Measurements from ENCODE around the gene SGIP1. TPM values are rescaled to one million over a fixed set of nuclear protein-coding genes. Genes with fewer than 3 reads are reported as not detected.
"Not testable (repeated sequence)": the region's sequence is repeated elsewhere in the genome, so short reads cannot be mapped to it uniquely, and the experiment has no call there.

The SGIP1 gene
- total RNA-seq, 1 experiment from 2014 or later, result not detected

DNA sequence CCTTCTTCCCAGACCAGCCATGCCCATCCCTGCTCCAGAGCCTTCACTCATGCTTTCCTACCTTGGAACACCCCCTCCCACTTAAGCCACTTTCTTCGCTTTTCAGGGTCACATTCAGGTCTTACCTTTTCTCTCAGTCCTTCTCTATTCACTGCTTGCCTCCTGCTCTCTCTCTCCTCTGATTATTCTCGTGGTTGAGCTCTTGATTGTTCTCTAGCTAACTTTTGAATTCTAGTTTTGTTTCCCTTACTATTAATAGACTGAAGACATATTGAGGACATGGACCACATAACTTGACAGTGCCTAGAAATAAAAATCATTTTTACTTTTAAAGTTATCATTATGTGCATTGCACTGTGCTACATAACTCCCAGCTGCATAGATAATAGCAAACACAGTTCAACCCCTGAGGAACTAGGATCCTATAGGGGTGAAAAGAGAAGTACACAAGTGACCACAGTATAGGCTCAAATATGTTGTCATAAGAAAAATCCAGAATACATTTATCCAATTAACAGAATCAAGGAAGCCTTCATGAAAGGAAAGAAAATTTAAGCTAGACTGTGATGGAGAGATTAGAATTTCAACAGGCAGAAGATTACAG, 245.6 kb downstream of the SGIP1 start:
- no TSS peak for BruUV-seq (replicated peaks)
- Histone ChIP-seq H3K36me3 (ENCODE audit: control insufficient read depth, insufficient read depth, low read length) (no peaks in the 10 kb centered on the region), H3K4me1 (no peaks in the 10 kb centered on the region), H3K4me3 (ENCODE audit: low read depth, low read length) (no peak overlapping the region), H3K27me3 (replicated peaks; ENCODE audit: control insufficient read depth, insufficient read depth, low read length) (no peaks in the 10 kb centered on the region), H3K9me3 (no peaks in the 10 kb centered on the region)
- no peaks in the 10 kb centered on the region for H3K36me3 Mint-ChIP-seq (ENCODE audit: insufficient read depth, unreplicated experiment)
- POLR2A ChIA-PET, result no interaction called here
- no peaks in the 10 kb centered on the region for H3K4me1 Mint-ChIP-seq (ENCODE audit: low read depth, unreplicated experiment)
- no peak overlapping the region for H3K4me3 Mint-ChIP-seq (ENCODE audit: unreplicated experiment)
- no peak overlapping the region for H3K27ac Mint-ChIP-seq (ENCODE audit: unreplicated experiment)
- no peaks in the 10 kb centered on the region for H3K9me3 Mint-ChIP-seq (ENCODE audit: unreplicated experiment)
- CTCF ChIA-PET, result no interaction called here
- H3K27me3 Mint-ChIP-seq (ENCODE audit: insufficient read depth, unreplicated experiment), result peaks cover 11% of the 10 kb centered on the region
- TF ChIP-seq CTCF (IDR thresholded peaks at IDR 0.05; ENCODE audit: insufficient read depth in 1 of 2, low read depth in 1 of 2, low read length in 1 of 2, severe bottlenecking in 1 of 2, unreplicated experiment in 1 of 2), result no peak
- intact Hi-C loops (cut with micrococcal nuclease; ENCODE audit: unreplicated experiment), result no loop called here
- DNase-seq, result no peak

DNA sequence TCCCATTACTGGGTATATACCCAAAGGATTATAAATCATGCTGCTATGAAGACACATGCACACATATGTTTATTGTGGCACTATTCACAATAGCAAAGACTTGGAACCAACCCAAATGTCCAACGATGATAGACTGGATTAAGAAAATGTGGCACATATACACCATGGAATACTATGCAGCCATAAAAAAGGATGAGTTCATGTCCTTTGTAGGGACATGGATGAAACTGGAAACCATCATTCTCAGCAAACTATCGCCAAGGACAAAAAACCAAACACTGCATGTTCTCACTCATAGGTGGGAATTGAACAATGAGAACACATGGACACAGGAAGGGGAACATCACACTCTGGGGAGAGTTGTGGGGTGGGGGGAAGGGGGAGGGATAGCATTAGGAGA, 251.8 kb downstream of the SGIP1 start:
- DNase-seq; H3K27me3 Mint-ChIP-seq (ENCODE audit: insufficient read depth, unreplicated experiment); H3K4me1 ChIP-seq; H3K27ac Mint-ChIP-seq (ENCODE audit: unreplicated experiment); H3K27me3 ChIP-seq (replicated peaks; ENCODE audit: control insufficient read depth, insufficient read depth, low read length); H3K36me3 ChIP-seq (ENCODE audit: control insufficient read depth, insufficient read depth, low read length); BruUV-seq (replicated peaks); CTCF ChIA-PET; H3K4me3 ChIP-seq (ENCODE audit: low read depth, low read length); H3K9me3 ChIP-seq; H3K4me1 Mint-ChIP-seq (ENCODE audit: low read depth, unreplicated experiment); POLR2A ChIA-PET; intact Hi-C loops (cut with micrococcal nuclease; ENCODE audit: unreplicated experiment); H3K4me3 Mint-ChIP-seq (ENCODE audit: unreplicated experiment); H3K9me3 Mint-ChIP-seq (ENCODE audit: unreplicated experiment); H3K36me3 Mint-ChIP-seq (ENCODE audit: insufficient read depth, unreplicated experiment): not testable (repeated sequence)

DNA sequence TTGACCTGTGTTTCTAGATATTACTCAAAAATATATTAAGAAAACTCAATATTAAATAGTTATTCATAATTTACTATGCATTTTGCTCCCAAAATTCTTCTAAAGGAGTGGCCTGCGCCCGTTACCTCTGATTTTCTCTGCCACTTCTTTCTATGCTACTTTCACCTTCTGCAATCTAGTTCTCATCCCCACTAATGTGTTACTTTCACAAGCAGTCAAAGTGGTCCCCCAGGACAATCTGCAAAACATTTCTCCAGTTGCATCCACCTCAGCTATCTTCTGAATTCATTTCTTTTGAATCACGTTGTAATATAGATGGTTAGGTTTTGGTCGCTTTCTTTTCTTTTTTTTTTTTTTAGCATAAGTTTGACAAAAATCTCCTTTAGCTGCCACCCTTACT, 253.7 kb downstream of the SGIP1 start:
- ChIA-PET CTCF (no interaction called here), POLR2A (no interaction called here)
- Histone ChIP-seq H3K9me3 (no peaks in the 10 kb centered on the region), H3K4me1 (no peaks in the 10 kb centered on the region), H3K36me3 (ENCODE audit: control insufficient read depth, insufficient read depth, low read length) (no peaks in the 10 kb centered on the region), H3K27me3 (replicated peaks; ENCODE audit: control insufficient read depth, insufficient read depth, low read length) (no peaks in the 10 kb centered on the region), H3K4me3 (ENCODE audit: low read depth, low read length) (no peak overlapping the region)
- no peak for DNase-seq
- H3K4me1 Mint-ChIP-seq (ENCODE audit: low read depth, unreplicated experiment), result no peaks in the 10 kb centered on the region
- no peaks in the 10 kb centered on the region for H3K36me3 Mint-ChIP-seq (ENCODE audit: insufficient read depth, unreplicated experiment)
- no peak for TF ChIP-seq CTCF (IDR thresholded peaks at IDR 0.05; ENCODE audit: insufficient read depth in 1 of 2, low read depth in 1 of 2, low read length in 1 of 2, severe bottlenecking in 1 of 2, unreplicated experiment in 1 of 2)
- H3K27me3 Mint-ChIP-seq (ENCODE audit: insufficient read depth, unreplicated experiment), result peaks cover 2% of the 10 kb centered on the region
- no peak overlapping the region for H3K27ac Mint-ChIP-seq (ENCODE audit: unreplicated experiment)
- no peak overlapping the region for H3K4me3 Mint-ChIP-seq (ENCODE audit: unreplicated experiment)
- intact Hi-C loops (cut with micrococcal nuclease; ENCODE audit: unreplicated experiment), result no loop called here
- no peaks in the 10 kb centered on the region for H3K9me3 Mint-ChIP-seq (ENCODE audit: unreplicated experiment)
- no TSS peak for BruUV-seq (replicated peaks)

Data from Caco-2 (cell line).